ENCODE measurements around the gene CCDC171. TPM values are rescaled to one million over a fixed set of nuclear protein-coding genes. Genes with fewer than 3 reads are reported as not detected.

The CCDC171 gene
- total RNA-seq, 1 donor from 2014 or later = 1.2 TPM

- Mint-ChIP-seq H3K4me3 (ENCODE audit: unreplicated experiment) (no peak overlapping the region), H3K4me1 (ENCODE audit: low read depth, unreplicated experiment) (no peaks in the 10 kb centered on the region), H3K27ac (ENCODE audit: unreplicated experiment) (no peak overlapping the region), H3K36me3 (ENCODE audit: low read depth, unreplicated experiment) (no peaks in the 10 kb centered on the region), H3K27me3 (ENCODE audit: low read depth, unreplicated experiment) (no peaks in the 10 kb centered on the region), H3K9me3 (ENCODE audit: unreplicated experiment) (no peaks in the 10 kb centered on the region)
- peak; percentile 11 for TF ChIP-seq CTCF (IDR thresholded peaks at IDR 0.05; ENCODE audit: insufficient read depth, low read depth, low read length)
- no peak for TF ChIP-seq EZH2 (IDR thresholded peaks at IDR 0.05; ENCODE audit: insufficient read depth, low read length)
- H3K9ac ChIP-seq (ENCODE audit: low read length) = no peak overlapping the region
- no peak overlapping the region for H2AFZ ChIP-seq (ENCODE audit: low read depth, low read length)
- H3K4me2 ChIP-seq (ENCODE audit: low read length) = no peak overlapping the region
- H4K20me1 ChIP-seq (ENCODE audit: insufficient read depth, low read length) = no peaks in the 10 kb centered on the region
- no peaks in the 10 kb centered on the region for H3K27me3 ChIP-seq (ENCODE audit: insufficient read depth, low read length)
- no peaks in the 10 kb centered on the region for H3K36me3 ChIP-seq (ENCODE audit: insufficient read depth, low read length)
- no peak overlapping the region for H3K27ac ChIP-seq (ENCODE audit: low read depth, low read length)
- no peak for FAIRE-seq
- DNase-seq (ENCODE audit: low read depth) = no peak
- H3K4me3 ChIP-seq (ENCODE audit: insufficient read depth, low read depth, low read length) = no peak overlapping the region
- H3K79me2 ChIP-seq (ENCODE audit: insufficient read depth, low read length) = no peaks in the 10 kb centered on the region
- H3K4me1 ChIP-seq (ENCODE audit: insufficient read depth, low read length) = no peaks in the 10 kb centered on the region
- no peaks in the 10 kb centered on the region for H3K9me3 ChIP-seq (ENCODE audit: insufficient read depth, low read depth, low read length)
Observed at GRCh38 chr9:15824310-15824709, 271.5 kb downstream of the CCDC171 start.

GRCh38 chr9:15831384-15831783 lies 278.5 kb downstream of the CCDC171 start:
- no peaks in the 10 kb centered on the region for H3K27me3 ChIP-seq (ENCODE audit: insufficient read depth, low read length)
- no peak overlapping the region for H3K4me2 ChIP-seq (ENCODE audit: low read length)
- no peaks in the 10 kb centered on the region for H3K9me3 ChIP-seq (ENCODE audit: insufficient read depth, low read depth, low read length)
- Mint-ChIP-seq H3K4me3 (ENCODE audit: unreplicated experiment) (no peak overlapping the region), H3K27ac (ENCODE audit: unreplicated experiment) (no peak overlapping the region), H3K4me1 (ENCODE audit: low read depth, unreplicated experiment) (peaks cover 5% of the 10 kb centered on the region), H3K36me3 (ENCODE audit: low read depth, unreplicated experiment) (no peaks in the 10 kb centered on the region), H3K27me3 (ENCODE audit: low read depth, unreplicated experiment) (no peaks in the 10 kb centered on the region), H3K9me3 (ENCODE audit: unreplicated experiment) (no peaks in the 10 kb centered on the region)
- no peak overlapping the region for H2AFZ ChIP-seq (ENCODE audit: low read depth, low read length)
- H3K79me2 ChIP-seq (ENCODE audit: insufficient read depth, low read length) = no peaks in the 10 kb centered on the region
- no peaks in the 10 kb centered on the region for H3K36me3 ChIP-seq (ENCODE audit: insufficient read depth, low read length)
- FAIRE-seq = no peak
- no peak for DNase-seq (ENCODE audit: low read depth)
- no peak overlapping the region for H3K4me3 ChIP-seq (ENCODE audit: insufficient read depth, low read depth, low read length)
- H3K4me1 ChIP-seq (ENCODE audit: insufficient read depth, low read length) = no peaks in the 10 kb centered on the region
- TF ChIP-seq CTCF (IDR thresholded peaks at IDR 0.05; ENCODE audit: insufficient read depth, low read depth, low read length) (no peak), EZH2 (IDR thresholded peaks at IDR 0.05; ENCODE audit: insufficient read depth, low read length) (no peak)
- H3K9ac ChIP-seq (ENCODE audit: low read length) = no peak overlapping the region
- H3K27ac ChIP-seq (ENCODE audit: low read depth, low read length) = no peak overlapping the region
- no peaks in the 10 kb centered on the region for H4K20me1 ChIP-seq (ENCODE audit: insufficient read depth, low read length)

- no peaks in the 10 kb centered on the region for H3K27me3 Mint-ChIP-seq (ENCODE audit: low read depth, unreplicated experiment)
- no peaks in the 10 kb centered on the region for H3K9me3 Mint-ChIP-seq (ENCODE audit: unreplicated experiment)
- Histone ChIP-seq H3K79me2 (ENCODE audit: insufficient read depth, low read length) (no peaks in the 10 kb centered on the region), H3K27me3 (ENCODE audit: insufficient read depth, low read length) (no peaks in the 10 kb centered on the region), H2AFZ (ENCODE audit: low read depth, low read length) (no peak overlapping the region), H3K9ac (ENCODE audit: low read length) (no peak overlapping the region), H3K4me3 (ENCODE audit: insufficient read depth, low read depth, low read length) (no peak overlapping the region), H3K36me3 (ENCODE audit: insufficient read depth, low read length) (no peaks in the 10 kb centered on the region), H3K9me3 (ENCODE audit: insufficient read depth, low read depth, low read length) (no peaks in the 10 kb centered on the region), H3K27ac (ENCODE audit: low read depth, low read length) (no peak overlapping the region), H3K4me2 (ENCODE audit: low read length) (no peak overlapping the region), H4K20me1 (ENCODE audit: insufficient read depth, low read length) (no peaks in the 10 kb centered on the region), H3K4me1 (ENCODE audit: insufficient read depth, low read length) (no peaks in the 10 kb centered on the region)
- FAIRE-seq (no peak), DNase-seq (ENCODE audit: low read depth) (peak; percentile 33)
- H3K36me3 Mint-ChIP-seq (ENCODE audit: low read depth, unreplicated experiment) = no peaks in the 10 kb centered on the region
- H3K27ac Mint-ChIP-seq (ENCODE audit: unreplicated experiment) = no peak overlapping the region
- no peak overlapping the region for H3K4me3 Mint-ChIP-seq (ENCODE audit: unreplicated experiment)
- no peak for TF ChIP-seq CTCF (IDR thresholded peaks at IDR 0.05; ENCODE audit: insufficient read depth, low read depth, low read length)
- TF ChIP-seq EZH2 (IDR thresholded peaks at IDR 0.05; ENCODE audit: insufficient read depth, low read length) = no peak
- H3K4me1 Mint-ChIP-seq (ENCODE audit: low read depth, unreplicated experiment) = peaks cover 7% of the 10 kb centered on the region
Observed at GRCh38 chr9:15834541-15834940, 281.7 kb downstream of the CCDC171 start.

Data from astrocyte (in vitro differentiated cells and primary cell).